Type B pancreatic cell (in vitro differentiated cells): Measurements from ENCODE around the gene GPRIN1. TPM values are rescaled to one million over a fixed set of nuclear protein-coding genes. Genes with fewer than 3 reads are reported as not detected.

Experiments used
- DNase-seq: peaks from one replicate; pipeline ENCODE4 v3.0.0; 2021; ENCODE audit warnings: mixed read lengths; ENCODE audit not compliant: unreplicated experiment; ENCODE audit errors: extremely low spot score
- H3K27ac Mint-ChIP-seq: 2 replicates; pipeline ENCODE4 v1.8.0; 2021; ENCODE audit warnings: mild to moderate bottlenecking, mixed read lengths
- H3K27me3 Mint-ChIP-seq: 2 replicates; pipeline ENCODE4 v1.8.0; 2021; ENCODE audit warnings: mixed read lengths
- H3K36me3 Mint-ChIP-seq: 2 replicates; pipeline ENCODE4 v1.8.0; 2021; ENCODE audit warnings: mixed read lengths
- H3K4me1 Mint-ChIP-seq: one replicate; pipeline ENCODE4 v1.8.0; 2021; ENCODE audit warnings: mixed read lengths; ENCODE audit not compliant: unreplicated experiment
- H3K4me3 Mint-ChIP-seq: 2 replicates; pipeline ENCODE4 v1.8.0; 2021; ENCODE audit warnings: mild to moderate bottlenecking, mixed read lengths
- H3K9me3 Mint-ChIP-seq: 2 replicates; pipeline ENCODE4 v1.8.0; 2021; ENCODE audit warnings: mixed read lengths
- total RNA-seq: library from RNA; stranded (reverse); gene quantifications from 2 replicates; pipeline ENCODE4 v1.2.1, GENCODE V29; 2021; ENCODE audit warnings: low replicate concordance
- TF ChIP-seq, protein P1 (sequence below): fragments of 200-600 bp; sonication (generic); conservative IDR thresholded peaks from 2 replicates; pipeline ENCODE4 v1.5.0; 2021; ENCODE audit warnings: antibody characterized with exemption, mild to moderate bottlenecking

The GPRIN1 gene
- total RNA-seq, 1 donor from 2014 or later, result 6.0 TPM

DNA sequence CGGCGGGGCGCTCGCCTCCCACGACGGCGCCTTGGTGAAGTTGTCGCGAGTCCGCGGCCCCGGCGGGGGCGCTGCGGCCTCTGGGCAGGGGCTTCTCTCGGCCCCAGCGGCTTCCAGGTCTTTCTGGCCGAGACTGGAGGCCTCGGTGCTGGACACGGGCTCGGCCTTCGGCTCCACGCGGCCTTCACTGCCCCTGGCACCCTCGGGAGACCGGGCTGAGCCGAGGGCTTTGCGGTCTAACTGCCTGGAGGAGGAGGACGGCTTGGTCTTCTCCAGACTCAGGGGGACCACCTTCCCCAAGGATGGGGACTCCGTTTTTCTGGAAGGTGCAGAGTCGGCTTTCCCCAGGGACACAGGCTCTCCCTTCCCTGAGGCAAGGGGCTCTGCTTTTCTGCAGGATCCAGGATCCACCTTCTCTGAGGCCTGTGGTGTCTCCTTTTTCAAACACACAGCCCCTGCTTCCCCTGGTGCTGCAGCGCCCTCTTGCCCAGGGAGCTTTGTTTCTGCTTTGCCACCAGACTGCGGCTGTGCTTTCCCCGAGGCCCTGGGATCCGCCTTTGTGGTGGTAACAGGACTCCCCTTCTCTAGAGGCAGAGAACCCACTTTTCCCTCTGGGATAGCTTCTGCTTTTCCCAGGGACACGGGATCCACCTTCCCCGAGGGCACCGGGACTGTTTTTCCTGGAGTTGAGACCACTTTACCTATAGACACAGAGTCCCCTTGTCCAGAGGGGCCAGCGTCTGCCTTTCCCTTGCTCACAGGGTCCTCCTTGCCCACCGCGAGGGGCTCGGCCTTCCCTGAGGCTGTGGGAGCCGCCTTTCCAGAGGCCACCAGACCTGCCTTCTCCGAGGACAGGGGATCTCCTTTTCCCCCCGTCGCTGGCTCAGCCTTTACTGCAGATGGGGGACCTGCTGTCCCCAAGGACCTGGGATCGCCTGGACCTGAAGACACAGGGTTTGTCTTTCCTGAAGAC lies 12.3 kb downstream of the GPRIN1 start:
- DNase-seq, result no peak
- H3K9me3 Mint-ChIP-seq, result no peaks in the 10 kb centered on the region
- peaks cover 7% of the 10 kb centered on the region for H3K27me3 Mint-ChIP-seq
- H3K36me3 Mint-ChIP-seq, result no peaks in the 10 kb centered on the region
- no peaks in the 10 kb centered on the region for H3K4me1 Mint-ChIP-seq
- TF ChIP-seq, protein P1, sequence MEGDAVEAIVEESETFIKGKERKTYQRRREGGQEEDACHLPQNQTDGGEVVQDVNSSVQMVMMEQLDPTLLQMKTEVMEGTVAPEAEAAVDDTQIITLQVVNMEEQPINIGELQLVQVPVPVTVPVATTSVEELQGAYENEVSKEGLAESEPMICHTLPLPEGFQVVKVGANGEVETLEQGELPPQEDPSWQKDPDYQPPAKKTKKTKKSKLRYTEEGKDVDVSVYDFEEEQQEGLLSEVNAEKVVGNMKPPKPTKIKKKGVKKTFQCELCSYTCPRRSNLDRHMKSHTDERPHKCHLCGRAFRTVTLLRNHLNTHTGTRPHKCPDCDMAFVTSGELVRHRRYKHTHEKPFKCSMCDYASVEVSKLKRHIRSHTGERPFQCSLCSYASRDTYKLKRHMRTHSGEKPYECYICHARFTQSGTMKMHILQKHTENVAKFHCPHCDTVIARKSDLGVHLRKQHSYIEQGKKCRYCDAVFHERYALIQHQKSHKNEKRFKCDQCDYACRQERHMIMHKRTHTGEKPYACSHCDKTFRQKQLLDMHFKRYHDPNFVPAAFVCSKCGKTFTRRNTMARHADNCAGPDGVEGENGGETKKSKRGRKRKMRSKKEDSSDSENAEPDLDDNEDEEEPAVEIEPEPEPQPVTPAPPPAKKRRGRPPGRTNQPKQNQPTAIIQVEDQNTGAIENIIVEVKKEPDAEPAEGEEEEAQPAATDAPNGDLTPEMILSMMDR, result no peak
- no peak overlapping the region for H3K4me3 Mint-ChIP-seq
- H3K27ac Mint-ChIP-seq, result no peak overlapping the region

DNA sequence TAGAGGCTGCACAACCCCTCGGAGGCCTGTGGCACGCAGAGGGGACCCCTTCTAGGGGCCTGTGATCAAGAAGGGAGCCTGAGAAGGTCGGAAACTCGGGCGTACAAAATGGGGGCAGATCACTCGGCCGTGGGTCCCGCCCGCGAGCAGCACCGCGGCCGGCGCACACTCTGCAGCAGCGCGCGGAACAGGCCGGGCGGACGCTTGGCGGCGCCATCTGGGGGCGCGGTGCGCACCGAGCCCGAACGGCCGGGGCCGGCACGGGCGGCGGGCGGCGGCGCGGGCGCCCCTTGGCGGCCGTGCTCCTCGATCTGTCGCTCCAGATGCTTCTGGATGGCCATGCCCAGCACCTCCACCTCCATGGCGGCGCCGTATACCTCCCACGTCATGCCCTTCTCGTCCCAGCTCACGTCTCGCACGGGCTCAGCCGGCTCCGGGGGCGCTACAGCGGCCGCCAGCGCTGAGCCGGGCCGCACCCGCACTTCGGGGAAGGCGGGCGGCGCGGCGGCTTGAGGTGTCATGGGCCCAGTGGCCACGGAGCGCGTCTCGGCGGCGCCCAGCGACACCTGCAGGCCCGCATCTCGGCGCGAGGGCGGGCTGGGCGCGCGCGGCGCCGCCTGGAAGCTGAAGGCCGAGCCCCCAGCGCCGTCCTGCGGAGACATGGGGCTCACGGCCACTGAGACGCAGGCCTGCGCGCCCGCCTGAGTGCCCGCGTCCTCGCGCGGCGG lies 13.1 kb downstream of the GPRIN1 start:
- Mint-ChIP-seq H3K4me1 (no peaks in the 10 kb centered on the region), H3K27ac (no peak overlapping the region), H3K27me3 (peaks cover 7% of the 10 kb centered on the region), H3K4me3 (peak overlapping the region; percentile 39), H3K36me3 (no peaks in the 10 kb centered on the region), H3K9me3 (no peaks in the 10 kb centered on the region)
- TF ChIP-seq, protein P1, result no peak
- DNase-seq, result no peak

DNA sequence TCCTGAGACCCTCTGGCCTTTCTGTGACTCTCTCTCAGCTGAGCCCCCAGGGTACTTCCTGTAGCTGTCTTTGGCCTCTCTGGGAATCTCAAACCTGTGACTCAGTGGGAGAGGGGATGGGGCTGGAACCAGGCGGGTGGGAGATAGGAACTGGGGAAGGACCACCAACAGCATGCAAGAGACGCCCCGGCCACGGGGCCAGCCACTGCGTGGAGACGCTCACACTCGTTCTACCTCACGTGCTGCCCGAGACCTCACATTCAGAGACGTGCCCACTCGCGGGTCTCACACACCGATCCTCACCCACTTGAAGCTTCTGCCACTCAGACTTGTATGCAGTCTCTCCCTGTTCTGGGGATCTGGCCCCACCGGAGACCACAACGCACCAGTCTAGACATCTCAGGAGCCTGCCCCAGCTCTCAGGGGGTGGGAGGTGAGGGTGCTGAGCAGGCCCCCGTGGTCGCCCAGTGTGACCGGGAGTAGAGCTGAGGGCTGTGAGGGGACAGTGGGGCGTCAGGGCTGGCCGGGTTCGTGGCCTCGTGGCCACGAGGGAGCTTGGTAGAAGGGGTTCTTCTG lies 13.8 kb downstream of the GPRIN1 start:
- H3K4me1 Mint-ChIP-seq, result no peaks in the 10 kb centered on the region
- TF ChIP-seq, protein P1, result no peak
- H3K4me3 Mint-ChIP-seq, result peak overlapping the region; percentile 39
- H3K27ac Mint-ChIP-seq, result no peak overlapping the region
- no peak for DNase-seq
- no peaks in the 10 kb centered on the region for H3K36me3 Mint-ChIP-seq
- H3K9me3 Mint-ChIP-seq, result no peaks in the 10 kb centered on the region
- peaks cover 7% of the 10 kb centered on the region for H3K27me3 Mint-ChIP-seq

DNA sequence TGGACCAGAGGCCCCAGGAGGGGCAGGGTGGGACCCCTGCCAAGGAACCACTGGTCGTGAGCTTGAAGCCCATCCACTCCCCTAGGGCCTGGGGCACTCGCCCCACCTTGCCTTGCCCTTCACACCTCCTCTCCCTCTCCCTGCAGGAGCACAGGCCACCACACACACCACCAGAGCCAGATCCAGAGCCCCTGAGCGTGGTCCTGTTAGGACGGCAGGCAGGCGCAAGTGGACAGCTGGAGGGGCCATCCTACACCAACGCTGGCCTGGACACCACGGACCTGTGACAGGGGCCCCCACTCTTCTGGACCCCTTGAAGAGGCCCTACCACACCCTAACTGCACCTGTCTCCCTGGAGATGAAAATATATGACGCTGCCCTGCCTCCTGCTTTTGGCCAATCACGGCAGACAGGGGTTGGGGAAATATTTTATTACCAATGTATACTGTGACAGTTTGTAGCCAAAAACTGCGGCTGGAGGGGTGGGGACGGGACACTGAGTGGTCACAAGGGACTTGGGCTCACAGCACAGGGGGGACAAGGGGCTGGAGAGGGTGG lies 14.5 kb downstream of the GPRIN1 start:
- Mint-ChIP-seq H3K27me3 (peaks cover 7% of the 10 kb centered on the region), H3K4me1 (no peaks in the 10 kb centered on the region), H3K36me3 (no peaks in the 10 kb centered on the region), H3K27ac (no peak overlapping the region), H3K9me3 (no peaks in the 10 kb centered on the region), H3K4me3 (no peak overlapping the region)
- TF ChIP-seq, protein P1, result no peak
- DNase-seq, result no peak

DNA sequence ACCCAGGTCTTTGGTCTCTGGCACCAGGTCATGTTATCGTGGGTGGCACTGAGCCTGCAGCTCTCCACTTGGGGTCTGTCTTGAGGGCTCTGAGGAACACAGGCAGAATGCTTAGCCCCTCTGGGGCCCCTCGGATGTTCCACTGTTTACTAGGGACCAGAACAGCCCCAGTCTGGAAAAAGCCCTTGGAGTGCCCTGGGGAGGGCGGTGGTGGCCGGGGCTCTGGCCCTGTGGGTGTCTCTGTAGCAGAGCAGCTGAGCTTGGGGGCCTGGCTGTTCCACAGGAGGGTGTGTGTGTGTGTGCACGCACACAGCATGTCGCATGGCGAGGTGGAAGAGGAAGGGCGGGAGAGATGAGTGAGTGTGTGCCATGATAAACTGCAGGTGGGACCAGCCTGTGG lies 15.4 kb downstream of the GPRIN1 start:
- no peak overlapping the region for H3K27ac Mint-ChIP-seq
- peaks cover 7% of the 10 kb centered on the region for H3K27me3 Mint-ChIP-seq
- no peaks in the 10 kb centered on the region for H3K9me3 Mint-ChIP-seq
- TF ChIP-seq, protein P1, result no peak
- no peaks in the 10 kb centered on the region for H3K36me3 Mint-ChIP-seq
- no peak for DNase-seq
- no peak overlapping the region for H3K4me3 Mint-ChIP-seq
- no peaks in the 10 kb centered on the region for H3K4me1 Mint-ChIP-seq
